PC-3 (cell line): ENCODE results near the gene DNAH14.

ENCODE experiments used
- CTCF ChIP-seq: fragments of 300-600 bp; sonication (generic); conservative IDR thresholded peaks from 2 replicates; pipeline ENCODE4 v1.5.1; 2017; ENCODE audit warnings: antibody characterized with exemption, low read depth, mild to moderate bottlenecking, low read length
- EZH2 ChIP-seq: fragments of 300-600 bp; sonication (generic); IDR thresholded peaks from one replicate; pipeline ENCODE4 v1.6.1; 2017; ENCODE audit warnings: antibody characterized with exemption, mild to moderate bottlenecking, low read length; ENCODE audit not compliant: unreplicated experiment
- EZH2phosphoT487 ChIP-seq: fragments of 300-600 bp; sonication (generic); IDR thresholded peaks from 2 replicates; pipeline ENCODE4 v1.6.1; 2018; ENCODE audit warnings: mild to moderate bottlenecking, antibody characterized with exemption, low read length, borderline replicate concordance

DNA sequence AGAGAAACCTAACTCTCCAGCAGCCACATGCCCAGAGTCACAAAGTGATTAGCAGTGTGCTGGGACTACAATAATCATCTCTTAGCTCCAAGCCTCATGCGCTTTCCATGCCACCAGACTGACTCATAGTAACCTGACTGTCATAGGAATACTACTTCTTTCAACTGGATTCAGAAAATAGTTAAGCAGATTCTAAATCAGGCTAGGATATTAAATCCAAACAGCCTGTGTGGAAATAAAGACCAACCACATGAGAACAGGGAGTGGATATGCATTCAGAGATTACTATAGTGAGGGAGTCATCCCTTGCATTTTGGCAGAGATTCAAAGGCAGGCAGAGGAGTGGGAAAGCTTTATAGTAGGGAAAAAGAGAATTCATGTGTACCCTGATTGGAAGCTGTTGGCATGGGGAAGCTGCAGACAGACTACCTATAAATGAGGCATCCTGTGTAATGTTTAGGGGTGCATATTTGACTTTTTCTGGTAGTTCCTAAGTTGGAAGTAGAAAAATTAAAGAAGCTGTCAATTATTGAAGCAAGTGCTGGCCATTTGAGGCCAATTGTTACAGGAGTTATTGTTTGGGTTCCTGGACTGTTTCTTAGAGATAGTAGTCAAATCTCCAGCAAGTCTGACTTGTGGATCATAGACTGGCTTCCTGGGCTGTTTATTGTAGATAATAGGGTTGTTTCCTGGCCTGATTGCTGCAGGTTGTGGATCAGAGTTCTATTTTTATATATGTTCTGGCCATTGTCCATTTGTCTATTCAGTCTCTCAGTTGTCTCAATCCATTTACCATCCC is 31.7 kb upstream of the DNAH14 start:
- TF ChIP-seq CTCF = no peak
- TF ChIP-seq EZH2 = no peak
- no peak for TF ChIP-seq EZH2phosphoT487
